K562 treated with DMSO at 1 percent for 24 hours (cell line): ENCODE results near the gene OR6B2. TPM values are rescaled to one million over a fixed set of nuclear protein-coding genes. Genes with fewer than 3 reads are reported as not detected.

Experiments
- total RNA-seq: library from RNA; unstranded; fragments of 300-600 nt; gene quantifications from 2 replicates; pipeline ENCODE4 v1.2.3, GENCODE V29; 2022; ENCODE audit warnings: low read depth; ENCODE audit not compliant: insufficient read depth

The OR6B2 gene
- not detected in 2 replicates for total RNA-seq

GRCh38 chr2:240030379-240031094 is at the start of gene OR6B2:
Gene OR6B2, minus strand, starts transcription at chr2:240030429. Its CDS starts 0 bp downstream, at chr2:240030429.

GRCh38 chr2:240053173-240054155 is 23.2 kb upstream of the OR6B2 start, which contains the start of gene OR6B3:
Gene OR6B3, minus strand, starts transcription at chr2:240053521.

Other genes with a start within 250 kb of the OR6B2 start
- 65.4 and 68.2 TPM in 2 replicates for gene NDUFA10, start 5.1 kb downstream of the OR6B2 start, total RNA-seq
- gene OR6B3, start 23.1 kb upstream of the OR6B2 start, total RNA-seq, result not detected in 2 replicates
- gene COPS9, start 105.9 kb upstream of the OR6B2 start, total RNA-seq, result 134 and 160 TPM in 2 replicates
- gene OTOS, start 110.2 kb upstream of the OR6B2 start, total RNA-seq, result not detected in 2 replicates